ENCODE results near the gene SLC44A5.
"Not testable (repeated sequence)": the region's sequence is repeated elsewhere in the genome, so short reads cannot be mapped to it uniquely, and the experiment has no call there.

The SLC44A5 gene

DNA sequence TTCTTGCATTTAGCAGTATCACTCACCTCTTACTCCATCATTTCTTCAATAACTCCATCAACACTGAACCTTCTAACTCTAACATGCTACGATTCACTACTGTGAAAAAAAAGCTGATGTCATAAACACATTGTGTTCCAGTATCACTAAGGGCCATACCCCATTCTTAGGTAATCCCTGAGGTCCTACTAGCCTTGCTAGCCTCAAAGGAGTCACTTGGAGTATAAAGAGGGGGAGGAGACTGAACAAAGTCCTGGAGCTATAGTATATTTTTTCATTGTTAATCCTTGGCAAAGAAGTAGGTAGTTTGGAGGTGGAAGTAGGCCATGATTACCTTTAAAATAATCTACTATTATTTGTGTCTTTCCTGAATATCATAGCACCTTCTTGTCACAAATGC is at the start of gene SLC44A5:
TSS of gene SLC44A5 (minus strand) at position 101 of the 400 bp plus-strand sequence. CDS start 69,667 bp downstream, outside the sequence.
- no peak for DNase-seq

DNA sequence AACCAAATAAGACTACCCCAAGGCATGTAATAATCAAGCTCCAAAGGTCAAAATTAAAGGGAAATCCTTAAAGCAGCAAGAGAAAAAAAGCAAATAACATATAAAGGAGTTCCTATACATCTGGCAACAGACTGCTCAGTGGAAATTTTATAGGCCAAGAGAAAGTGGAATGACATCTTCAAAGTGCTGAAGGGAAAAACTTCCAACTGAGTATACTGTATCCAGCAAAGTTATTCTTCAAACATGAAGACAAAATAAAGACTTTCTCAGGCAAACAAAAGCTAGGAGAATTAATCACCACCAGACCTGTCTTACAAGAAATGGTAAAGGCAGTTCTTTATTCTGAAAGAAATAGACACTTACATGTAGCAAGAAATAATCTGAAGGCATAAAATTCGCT is 45.0 kb upstream of the SLC44A5 start:
- DNase-seq = no peak

DNA sequence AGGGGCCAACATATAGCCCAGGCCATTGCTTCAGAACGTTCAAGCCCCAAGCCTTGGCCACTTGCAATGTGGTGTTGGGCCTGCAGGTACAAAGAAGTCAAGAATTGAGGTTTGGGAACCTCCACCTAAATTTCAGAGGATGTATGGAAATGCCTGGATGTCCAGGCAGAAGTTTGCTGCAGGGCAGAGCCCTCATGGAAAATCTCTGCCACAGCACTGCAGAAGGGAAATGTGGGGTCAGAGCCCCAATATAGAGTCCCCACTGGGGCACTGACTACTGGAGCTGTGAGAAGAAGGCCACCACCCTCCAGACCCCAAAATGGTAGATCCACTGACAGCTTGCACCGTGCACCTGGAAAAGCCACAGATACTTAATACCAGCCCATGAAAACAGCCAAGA is 36.3 kb upstream of the SLC44A5 start:
- not testable (repeated sequence) for DNase-seq

DNA sequence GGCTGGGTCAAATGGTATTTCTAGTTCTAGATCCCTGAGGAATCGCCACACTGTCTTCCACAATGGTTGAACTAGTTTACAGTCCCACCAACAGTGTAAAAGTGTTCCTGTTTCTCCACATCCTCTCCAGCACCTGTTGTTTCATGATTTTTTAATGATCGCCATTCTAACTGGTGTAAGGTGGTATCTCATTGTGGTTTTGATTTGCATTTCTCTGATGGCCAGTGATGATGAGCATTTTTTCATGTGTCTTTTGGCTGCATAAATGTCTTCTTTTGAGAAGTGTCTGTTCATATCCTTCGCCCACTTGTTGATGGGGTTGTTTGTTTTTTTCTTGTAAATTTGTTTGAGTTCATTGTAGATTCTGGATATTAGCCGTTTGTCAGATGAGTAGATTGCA is 34.2 kb upstream of the SLC44A5 start:
- DNase-seq = not testable (repeated sequence)

DNA sequence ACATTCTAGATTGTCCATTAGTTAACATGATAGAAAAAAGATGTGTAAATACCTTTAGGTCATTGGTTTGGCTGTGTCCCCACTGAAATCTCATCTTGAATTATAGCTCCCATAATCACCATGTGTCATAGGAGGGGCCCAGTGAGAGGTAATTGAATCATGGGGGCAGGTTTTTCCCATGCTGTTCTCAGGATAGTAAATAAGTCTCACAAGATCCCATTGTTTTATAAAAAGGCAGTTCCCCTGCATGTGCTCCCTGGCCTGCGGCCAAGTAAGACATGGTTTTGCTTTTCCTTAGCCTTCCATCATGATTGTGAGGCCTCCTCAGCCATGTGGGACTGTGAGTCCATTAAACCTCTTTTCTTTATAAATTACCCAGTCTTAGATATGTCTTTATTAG is 32.5 kb upstream of the SLC44A5 start:
- DNase-seq = no peak

DNA sequence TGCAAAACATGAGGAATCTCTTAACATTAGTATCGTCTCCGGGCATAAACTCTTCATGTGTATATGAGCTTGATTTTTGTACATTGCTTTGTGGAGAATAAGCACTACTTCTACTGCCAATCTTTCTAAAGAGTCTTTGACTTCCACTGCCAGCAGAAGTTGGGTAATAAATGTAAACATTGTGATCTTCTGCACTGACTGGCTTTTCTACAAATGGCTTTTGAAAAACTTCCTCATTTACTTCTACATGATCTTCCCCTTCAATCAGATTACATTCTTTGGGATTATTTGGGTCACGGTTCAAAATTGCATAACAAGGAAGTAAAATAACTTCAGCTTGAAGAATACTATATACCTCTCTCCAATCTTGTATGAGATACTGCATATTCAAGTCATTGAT is 30.4 kb upstream of the SLC44A5 start:
- no peak for DNase-seq

DNA sequence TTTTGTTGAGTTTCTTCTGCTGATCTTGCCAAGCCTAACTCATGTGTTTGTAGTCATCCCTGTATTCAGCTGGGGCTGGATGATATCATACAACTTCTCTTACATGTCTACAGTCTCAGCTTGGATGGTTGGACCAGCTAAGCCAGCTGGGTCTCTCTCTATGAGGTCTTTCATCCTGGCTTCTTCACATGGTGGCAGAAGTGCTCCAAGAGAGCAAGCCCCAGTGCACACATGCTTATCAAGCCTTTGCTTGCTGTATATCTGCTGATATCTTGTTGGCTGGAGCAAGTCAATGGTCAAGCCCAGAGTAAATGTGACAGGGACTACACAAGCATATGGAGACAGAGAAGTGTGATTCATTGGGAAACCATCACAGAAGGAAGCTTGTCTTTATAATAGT is 29.2 kb upstream of the SLC44A5 start:
- DNase-seq = no peak

DNA sequence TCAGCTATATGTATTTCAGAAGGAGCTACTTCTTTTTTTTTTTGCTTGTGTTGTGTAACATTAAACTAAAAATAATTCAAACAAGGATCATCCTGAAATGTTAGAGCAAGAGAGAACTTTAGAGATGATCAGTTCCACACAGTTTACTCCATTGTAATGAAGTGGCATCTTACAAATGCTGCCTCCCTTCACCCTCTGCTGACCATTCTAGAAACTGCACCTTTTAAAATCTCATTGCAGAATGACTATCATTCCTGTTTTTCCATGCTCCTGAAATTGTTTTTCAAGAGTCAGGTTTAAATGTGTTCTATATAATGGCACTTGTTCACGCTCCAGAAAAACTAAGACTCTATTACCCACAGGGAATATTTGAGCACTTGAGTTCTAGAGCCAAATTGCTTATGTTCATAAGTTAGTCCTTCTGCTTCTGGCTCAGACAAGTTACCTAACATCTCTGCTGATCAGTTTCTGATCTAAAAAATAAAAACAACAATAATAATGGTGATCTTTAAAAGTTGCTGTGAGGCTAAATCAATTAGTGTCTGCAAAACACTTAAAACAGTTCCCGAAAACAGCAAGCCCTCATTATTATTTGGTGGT is 21.5 kb upstream of the SLC44A5 start:
- DNase-seq = no peak

DNA sequence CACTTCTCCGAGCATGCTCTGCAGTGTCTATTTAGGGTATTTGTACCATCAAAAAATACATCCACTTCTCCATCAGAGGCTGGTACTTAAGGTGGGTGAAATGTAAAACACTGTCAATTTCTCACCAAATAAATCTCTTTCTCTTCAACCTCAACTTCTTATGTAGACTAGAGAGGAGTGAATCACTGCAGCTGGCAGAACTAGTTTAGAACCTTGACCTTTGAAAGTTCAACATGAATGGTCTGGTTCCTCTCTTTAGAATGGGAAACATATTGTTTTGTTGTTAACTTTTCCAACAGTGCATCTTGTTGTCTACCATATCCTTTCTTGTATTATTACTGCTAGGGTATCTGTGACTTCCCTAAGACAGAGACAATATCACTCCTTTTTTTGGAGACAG is 20.1 kb upstream of the SLC44A5 start:
- no peak for DNase-seq

DNA sequence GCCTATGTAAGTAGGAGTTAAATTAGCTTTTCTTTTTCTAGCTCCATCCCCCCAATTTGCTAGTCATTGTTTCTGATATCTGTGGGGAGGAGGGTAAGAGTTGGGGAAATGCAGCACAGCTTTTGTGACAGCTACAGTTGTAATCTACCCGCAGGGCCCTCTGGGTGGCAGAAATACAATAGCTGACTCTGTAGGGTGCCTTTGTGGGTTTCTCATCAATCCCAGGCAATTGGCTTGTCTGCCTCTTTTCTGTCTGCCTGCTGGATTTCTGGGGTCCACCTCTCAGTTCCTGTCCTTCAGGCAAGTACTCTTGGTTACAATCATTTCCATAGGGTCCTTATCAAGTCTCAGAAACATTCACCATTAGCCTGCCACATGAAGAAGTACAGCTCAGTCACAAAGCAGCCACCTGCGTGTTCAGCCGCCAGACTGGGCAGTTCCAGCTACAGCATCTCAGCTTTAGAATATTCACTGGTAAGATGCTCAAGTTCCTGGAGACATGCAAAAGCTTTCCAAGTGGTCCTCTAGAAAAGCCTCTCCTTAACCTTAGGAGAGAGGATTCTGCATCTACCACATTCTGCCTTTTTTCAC is 19.2 kb upstream of the SLC44A5 start:
- no peak for DNase-seq

DNA sequence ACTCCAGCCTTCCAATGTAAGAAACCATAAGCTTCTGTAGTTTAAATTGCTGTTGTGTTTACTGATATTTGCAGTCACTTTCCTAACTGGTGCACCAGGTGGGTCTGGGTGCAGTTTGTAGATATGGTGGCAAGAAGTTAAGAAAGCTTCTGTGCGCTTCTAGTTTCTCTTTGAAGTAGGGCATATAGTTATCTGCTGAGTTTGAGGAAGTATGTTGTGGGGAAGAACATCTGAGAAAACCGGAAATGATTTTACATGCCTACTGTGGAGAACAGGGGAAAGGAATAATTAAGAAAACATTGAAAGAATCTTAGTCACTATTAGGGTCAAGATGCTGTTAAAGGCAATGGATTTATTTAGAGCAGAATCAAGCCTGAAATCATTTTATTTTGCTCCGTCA is 14.9 kb upstream of the SLC44A5 start:
- no peak for DNase-seq

DNA sequence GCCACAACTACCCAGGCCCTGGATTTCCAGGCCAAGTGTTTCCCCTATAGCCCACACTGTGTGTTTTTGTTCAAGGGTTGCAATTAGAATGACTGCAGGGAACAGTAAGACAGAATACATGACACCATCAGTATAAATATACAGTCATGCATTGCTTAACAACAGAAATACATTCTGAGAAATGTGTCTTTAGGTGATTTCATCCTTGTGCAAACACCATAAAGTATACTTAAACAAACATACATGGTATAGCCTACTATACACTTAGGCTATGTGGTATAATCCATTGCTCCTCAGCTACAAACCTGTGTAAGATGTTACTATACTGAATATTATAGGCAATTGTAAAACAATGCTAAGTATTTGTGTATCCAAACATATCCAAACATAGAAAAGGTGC is 7.5 kb upstream of the SLC44A5 start:
- DNase-seq = no peak

DNA sequence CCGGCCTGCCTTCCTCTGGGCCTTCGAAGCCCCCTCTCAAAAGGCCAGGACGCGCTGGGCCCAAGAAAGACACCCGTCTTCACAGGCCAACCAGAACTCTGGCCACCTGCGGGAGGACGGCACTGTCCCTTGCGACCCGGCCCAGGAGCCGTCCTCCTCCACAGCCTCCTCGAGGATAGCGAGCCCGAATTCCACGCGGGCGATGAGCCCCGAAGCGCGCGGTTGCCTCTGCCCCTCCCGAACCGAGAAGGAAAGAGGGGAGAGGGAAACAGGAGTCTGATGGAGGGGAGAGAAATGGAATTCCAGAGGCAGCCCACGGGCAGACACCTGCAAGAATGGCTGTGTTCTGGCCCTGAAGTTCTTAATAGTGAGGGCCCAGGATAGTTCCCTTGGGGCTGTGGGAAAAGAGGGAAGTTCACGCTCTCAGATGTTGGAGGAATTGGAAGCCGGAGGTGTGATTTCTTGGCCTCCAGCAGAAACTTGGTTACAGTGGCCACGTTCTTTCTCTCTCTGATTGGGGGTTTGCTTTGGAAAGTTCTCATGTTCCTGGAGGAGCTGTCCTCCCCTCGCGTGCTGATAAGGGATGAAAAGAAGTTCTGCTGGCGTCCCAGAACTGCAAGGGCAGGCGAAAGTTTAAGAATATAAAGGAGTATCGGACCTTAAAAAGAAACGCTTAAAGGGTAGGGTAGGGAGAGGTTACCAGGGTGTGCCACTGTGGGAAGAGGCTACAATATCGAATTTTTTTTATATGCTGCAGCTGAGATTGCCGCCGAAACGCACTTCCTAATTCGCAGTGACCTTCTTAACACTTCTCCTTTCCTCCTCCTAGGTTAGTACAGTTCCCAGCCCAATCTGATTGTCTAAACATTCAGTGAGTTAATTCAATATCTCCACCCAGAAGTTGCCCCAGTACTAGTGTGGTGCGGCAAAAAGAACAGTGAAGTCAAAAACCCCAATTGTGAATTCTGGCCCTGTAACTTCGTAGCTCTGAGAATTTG is 5.8 kb upstream of the SLC44A5 start:
- DNase-seq = no peak

DNA sequence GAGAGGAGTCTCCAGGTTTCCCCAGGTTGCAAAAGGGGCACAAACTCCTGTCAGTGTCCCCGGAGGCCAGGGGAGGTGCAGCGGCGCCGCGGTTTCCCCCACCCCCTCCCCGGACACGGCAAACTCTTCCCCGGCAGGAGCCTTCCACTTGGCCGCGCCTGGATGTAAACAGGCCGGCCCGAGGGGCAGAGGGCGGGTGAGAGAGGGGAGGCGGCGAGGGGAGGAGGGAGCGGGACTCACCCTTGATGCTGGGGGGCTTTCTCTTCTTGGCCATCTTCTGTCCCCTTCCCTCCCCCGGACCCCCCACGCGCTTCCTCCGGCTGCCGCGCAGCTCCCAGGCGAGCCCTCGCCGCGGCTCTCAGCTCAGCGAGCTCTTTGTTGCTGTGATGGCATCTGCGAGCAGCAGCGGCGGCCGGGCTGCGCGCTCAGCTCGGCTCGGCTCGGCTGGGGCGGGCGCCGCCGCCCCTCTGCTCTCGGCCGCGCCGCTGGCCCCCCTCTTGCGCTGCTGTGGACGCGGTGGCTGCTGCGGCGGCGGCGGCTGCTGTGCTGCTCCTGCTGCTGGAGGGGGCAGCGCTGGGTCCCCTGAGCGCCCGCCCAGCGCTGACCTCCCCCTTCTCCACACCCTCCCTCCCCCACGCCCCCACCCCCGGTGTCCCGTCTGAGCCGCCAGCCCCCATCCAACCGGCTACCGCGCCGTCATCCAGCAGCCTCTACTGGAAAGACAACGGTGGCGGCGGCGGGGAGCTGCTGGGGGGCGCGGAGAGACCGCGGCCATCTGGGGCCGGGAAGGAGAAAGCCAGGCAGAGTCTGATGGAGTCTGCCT is 4.9 kb upstream of the SLC44A5 start:
- DNase-seq = no peak

DNA sequence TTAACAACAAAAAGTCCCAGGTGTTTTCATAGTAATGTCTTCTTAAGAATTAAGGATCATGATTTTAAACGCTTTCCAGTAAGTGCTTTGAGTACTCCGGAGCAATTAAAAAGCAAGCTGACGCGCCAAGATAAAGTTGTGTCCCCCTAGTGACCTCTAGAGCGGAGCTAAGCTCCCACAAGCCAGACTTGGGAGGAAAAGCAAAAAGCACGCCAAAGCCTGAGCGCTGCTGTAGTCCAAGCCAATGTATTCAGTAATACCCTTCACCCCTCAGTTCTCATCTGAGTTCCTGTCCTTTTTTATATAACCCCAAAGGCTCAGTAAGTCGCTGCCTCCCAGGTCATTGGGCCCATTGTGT is 3.5 kb upstream of the SLC44A5 start:
- DNase-seq = no peak

DNA sequence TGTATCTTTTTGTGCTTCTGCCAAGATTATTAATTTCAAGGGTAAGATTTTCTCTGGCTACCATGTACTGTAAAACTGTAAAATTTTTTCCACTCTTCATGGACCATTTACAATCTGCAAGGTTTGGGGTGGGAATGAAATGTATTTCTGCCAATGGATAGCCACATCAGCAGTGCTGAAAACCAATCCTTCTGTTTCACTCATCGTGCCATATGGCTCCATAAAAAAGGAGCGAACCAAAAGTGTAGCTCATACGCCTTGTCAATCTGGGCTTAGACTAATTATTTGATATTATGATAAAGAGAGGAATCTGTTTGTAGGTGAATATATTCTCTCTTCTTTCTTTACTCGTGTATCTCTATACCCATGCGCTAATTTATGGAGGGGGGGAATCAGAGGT is 3.0 kb upstream of the SLC44A5 start:
- no peak for DNase-seq

DNA sequence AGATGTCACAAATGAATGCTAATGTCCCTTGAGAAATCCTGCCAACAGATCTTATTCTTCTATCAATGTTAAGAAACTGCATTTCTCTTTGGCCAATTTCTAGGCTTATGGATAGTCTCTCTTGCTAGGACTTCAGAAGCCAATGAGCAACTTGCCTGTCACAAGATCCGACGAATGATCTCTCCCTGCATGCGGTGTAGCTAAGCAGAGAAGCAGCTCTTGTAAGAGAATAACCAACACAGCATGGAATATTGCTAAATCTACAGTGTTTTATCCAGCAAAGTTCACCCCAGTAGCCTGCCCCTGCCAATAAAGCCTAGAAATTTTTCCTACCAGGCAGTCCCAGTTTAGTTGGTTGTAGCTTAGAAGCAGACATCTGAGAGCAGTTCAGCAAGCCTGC is 2.1 kb upstream of the SLC44A5 start:
- DNase-seq = no peak

DNA sequence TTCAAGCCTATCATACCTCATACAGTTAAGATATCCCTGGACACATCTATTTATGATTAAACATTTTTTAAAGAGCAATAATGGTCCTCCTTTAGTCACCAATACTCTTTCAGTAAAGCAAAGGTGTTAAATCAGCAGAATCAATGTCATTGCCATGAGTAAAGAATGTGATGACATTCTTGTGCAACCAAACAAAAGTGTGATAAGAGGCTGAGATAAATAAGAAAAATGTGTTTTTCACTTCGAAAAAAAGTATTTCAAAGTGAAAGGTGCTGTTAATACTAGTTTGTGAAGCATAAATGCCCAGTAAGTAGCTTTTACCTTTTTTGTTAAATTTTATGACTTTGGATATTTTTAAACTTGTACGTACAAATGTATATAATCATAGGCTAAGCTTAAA is 8.4 kb downstream of the SLC44A5 start:
- DNase-seq = no peak

DNA sequence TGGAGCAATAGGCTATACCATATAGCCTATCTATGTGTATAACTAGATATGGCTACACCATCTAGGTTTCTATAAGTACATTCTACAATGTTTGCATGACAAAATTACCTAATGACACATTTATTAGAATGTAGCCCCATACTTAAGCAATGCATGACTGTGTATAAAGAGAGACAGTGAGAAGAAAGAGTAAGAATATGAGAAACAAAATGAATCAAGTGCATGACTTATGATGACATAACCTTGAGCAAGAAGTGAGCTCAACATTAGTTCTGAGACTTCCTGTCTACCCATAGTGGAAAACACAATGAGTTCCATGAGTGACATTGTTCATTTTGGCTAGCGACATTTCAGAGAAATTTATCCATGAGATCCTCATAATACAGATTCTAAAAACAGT is 10.1 kb downstream of the SLC44A5 start:
- no peak for DNase-seq

DNA sequence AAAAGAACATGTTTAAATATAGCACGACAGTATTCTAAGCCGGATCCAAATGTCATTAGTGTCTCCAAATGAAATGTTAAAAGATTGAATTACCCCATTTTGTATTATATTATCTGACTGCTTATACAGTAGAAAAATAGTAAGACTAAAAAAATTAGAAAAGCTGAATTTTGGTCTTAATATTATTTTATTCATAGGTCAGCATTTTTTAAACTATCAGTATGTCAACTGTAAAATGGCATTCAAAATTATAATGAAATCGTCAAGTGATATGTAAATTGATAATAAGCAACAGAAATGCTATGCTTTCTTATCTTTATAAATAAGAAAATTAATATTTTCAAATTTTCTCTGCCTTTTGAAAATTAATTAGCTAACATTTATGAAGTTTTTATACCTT is 16.6 kb downstream of the SLC44A5 start:
- DNase-seq = no peak

DNA sequence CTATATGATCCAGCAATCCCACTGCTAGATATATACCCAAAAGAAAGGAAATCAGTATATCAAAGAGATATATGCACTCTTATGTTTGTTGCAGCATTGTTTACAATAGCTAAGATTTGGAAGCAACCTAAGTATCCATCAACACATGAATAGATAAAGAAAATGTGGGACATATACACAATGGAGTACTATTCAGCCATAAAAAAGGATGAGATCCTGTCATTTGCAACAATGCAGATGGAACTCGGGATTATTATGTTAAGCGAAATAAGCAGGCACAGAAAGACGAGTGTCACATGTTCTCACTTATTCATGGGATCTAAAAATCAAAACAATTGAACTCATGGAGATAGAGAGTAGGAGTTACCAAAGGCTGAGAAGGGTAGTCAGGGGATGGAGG is 17.5 kb downstream of the SLC44A5 start:
- DNase-seq = not testable (repeated sequence)

DNA sequence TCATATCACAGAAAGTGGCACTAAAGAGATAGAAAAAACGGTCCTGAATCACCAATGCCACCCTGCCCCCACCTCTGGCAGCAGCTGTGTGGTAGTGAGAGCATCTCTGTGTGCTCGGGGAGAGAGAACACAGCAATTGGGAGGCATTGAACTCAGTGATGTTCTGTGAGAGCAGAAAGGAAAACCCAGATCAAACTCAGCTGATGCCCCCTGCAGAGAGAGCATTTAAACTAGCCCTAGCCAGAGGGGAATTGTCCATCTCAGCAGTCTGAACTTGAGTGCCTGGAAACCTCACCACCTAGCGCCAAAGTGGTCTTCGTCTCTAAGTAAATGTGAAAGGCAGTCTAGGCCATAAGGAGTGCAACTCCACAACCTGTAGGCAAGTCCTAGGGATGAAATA is 21.3 kb downstream of the SLC44A5 start:
- DNase-seq = no peak

DNA sequence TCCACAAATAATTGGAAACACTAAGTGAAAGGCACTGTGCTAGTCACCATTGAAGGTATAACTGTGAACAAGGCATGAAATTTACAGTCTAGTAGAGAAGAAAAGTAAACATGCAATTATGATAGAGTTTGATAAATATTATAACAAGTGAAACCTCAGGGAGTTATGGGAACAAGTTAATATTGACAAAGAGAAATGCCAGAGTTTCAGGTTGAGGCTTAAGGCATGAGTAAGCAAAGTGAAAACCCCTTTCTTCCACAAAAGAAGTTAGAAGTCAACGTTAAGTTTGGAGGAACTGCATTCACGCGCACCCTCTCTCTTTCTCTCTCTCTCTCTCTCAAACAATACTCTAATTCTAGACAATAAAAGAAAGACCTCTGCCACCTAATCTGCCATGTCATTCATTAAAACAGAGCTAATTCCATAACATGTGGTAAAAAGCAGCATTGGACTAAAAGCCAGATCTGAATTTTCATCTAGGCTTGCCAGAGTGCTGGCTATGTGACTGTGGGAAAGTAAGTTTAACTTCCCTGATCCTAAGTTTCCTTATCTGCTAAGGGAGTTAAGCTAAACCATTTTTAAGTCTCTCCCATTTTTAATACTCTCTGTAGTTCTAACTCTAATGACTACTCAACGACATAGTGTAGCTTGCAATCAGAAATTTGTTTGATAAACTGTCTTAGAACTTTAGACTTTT is 22.0 kb downstream of the SLC44A5 start:
- no peak for DNase-seq
